Measurements from ENCODE around the gene CPA1.
A peak's percentile ranks its signal among the peaks of the same experiment; 100 is the strongest.

CPA1 gene

DNA sequence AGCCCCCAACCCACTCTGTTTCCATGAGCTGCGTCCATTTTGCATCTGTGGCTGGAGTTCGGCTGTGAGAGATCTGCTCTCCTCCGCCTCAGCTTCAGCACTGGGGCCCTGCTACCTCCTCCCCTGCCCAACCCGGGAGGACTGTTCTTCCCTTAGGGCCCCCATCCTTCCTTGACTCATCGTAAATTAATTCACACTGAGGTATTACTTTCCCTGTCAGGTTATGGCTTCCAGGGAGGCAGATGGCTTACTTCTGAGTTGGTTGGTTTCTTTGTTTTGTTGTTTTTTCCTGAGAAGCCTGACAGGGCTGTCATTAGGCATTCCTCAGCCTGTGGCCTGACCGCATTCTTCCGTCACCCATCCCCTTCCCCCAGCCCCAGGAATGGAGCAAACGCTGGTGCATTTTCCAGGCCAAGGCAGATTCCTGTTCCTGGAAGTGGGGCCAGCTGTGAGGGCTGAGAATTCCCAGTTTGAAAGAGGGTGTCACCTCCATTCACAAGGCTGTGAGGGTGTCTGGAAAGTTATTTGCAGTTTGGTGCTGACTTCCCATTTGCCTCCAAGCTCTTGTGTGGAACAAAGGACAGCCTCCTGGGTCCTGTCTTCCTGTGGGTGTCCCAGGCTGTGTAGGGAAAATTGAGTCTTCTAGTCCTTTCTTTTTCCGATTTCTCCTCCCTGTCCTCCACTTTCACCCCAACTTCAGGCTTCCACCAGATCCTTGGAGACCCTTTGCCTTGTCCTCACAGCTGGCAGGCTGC is 24.0 kb upstream of the CPA1 start:
- DNase-seq (ENCODE audit: low read depth), result peak; percentile 93

DNA sequence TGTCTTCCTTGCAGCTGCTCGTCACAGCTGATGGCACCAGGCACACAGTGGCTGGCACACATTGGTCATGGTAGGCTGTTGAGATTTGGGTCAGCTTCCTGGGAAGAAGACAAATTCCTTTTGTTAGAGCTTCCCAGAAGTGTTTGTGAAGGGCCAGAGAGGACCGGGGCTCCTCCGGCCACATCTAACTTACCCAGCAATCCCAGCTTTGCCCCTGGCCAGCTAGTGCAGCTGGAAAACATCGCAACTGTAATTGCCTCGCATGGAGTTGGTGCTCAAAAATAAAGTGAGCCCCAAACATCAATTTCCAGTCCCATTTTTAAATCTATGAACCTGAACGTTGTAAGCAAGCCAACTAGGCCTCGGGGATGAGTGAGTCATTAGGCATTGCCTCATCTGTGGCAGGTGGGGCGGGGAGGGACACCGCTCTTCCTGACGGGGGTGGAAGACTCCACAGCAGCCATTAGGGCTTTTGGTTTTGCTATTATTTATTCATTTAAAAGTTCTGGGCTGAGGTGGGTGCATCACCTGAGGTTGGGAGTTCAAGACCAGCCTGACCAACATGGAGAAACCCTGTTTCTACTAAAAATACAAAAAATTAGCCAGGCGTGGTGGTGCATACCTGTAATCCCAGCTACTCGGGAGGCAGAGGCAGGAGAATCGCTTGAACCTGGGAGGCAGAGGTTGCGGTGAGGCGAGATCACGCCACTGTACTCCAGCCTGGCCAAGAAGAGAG is 23.2 kb upstream of the CPA1 start:
- DNase-seq (ENCODE audit: low read depth), result peak; percentile 95

DNA sequence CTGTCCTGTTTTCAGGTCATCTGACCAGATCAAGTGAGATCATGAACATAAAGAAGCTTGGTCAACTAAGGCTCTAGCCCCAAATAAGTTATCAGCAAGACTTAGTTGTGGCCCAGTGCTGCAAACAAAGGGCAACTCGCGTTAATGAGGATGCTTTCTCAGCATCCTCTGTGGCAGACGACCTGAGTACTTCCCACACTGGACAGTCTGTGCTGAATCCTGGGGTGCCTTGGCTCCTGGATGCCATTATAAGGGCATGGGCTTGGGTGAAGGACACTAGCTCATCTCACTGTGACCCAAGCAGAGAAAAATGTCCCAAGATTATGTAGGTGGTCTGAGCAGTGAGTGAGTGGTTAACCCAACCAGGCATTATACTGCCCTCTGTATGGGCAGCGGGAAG is 21.8 kb upstream of the CPA1 start:
- no peak for DNase-seq (ENCODE audit: low read depth)

DNA sequence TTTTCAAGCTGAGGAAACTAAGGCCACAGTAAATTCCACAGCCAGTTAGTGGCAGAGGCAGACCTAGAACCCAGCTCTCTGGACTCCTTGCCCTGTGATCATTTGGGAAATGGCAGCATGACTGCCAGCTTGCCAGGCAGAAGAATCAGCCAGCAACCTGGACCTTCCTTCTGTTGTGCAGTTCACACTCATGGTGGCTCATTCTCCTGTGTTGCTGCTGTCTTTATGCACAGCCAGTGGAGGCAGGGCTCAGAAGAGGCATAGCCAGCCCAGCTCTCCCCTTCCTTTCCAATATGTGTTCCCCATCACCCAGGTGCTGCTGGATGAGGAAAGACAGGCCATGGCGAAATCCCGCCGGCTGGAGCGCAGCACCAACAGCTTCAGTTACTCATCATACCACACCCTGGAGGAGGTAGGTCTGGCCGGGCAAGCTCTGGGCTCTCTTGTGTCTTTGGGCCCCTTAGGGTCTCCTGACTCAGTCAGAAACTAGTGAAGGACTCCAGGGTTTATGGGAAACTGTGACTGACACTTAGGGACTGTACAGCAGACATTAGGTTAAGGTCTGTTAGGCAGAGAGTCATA is 20.9 kb upstream of the CPA1 start:
- no peak for DNase-seq (ENCODE audit: low read depth)

DNA sequence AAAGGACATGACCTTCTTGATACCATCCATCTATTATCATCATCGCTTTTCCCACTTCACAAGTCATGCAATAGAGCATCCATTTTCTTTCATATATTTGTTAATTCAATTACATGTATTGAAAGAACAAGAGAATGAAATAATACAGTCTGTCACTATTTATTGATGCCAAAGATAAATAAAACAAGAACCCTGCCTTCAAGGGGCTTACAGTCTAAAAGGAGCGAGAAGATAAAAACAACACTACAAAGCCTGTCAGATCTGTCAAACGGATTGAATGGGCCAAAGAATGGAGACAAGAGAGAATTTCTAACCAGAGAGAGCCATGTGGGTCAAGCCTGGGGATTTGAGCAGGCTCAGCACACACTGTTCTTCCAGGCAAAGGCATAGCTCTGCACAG is 19.8 kb upstream of the CPA1 start:
- DNase-seq (ENCODE audit: low read depth), result no peak

DNA sequence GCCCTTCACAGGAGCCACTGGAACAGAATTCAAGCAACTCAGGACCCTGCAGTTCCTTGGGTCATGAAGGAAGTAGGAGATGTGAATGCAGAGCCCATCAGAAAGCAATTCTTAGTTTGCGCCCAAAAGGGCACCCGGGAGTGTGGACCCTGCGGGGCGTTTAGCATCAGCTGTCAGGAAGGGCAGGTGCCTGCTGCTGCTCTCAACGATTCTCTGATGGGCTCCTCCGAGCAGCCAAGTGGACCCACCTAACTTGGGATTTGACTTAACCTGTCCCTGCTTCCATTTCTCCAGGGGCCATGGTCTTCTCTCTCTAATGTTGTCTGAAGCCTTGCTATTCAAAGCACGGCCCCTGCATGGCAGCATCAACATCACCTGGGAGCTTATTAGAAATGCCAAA is 18.6 kb upstream of the CPA1 start:
- DNase-seq (ENCODE audit: low read depth), result no peak

DNA sequence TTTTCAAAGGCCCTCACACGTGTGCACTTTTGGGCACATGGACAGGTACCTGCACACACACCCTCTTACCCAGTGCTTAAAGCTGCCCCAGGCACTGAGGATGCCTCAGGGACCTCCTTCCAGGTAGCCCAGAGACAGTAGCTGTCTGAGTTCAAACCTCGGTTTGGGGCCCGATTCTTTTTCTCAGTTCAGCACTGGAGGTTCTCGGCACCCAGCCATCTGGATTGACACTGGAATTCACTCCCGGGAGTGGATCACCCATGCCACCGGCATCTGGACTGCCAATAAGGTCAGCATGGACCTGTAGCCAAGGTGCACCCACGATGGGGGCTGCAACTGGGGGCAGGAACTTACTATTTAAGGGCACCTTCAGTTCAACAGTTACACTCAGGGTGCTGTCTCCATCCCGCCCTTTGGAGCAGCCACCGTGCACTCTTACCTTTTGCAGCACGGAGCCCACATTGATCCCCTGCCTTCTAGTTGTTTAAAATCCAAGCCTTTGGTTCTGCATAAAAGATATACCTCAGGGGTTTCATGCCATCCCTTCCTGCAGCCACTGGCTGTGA is 18.0 kb upstream of the CPA1 start:
- no peak for DNase-seq (ENCODE audit: low read depth)

DNA sequence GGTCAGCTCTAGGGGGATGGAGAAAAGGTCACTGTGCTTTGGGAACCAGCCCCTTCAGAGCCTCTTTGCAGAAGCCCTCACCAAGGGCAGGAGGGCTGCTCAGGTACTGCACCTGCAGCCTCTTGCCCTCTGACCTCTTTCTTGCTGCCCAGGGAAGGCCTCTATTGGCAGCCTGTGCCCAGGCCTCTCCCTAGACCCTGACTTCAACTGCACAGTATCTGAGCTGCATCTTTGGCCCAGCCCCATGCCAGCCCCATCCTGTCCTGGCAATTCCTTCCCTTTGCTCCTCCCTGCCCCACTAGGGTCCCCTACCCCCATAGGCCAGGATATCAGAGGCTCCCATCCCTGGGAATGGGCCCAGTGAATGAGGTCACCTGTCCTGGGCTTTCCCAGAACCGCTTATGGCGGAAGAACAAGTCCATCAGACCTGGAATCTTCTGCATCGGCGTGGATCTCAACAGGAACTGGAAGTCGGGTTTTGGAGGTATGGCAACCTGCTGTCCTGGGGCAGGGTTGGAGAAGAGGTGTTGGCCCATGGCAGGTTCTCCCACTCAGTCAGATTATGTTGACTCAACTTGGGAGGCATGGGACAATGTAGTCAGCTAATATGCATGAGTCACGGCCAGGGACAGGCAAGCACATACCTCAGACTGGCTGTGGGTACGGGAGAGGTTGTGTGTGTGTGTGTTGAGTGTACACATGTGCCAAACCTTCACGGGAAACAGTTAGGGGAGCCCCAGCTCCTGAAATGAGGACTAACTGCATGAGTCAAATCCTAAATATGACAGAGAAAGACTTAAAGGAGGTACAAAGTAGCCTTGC is 17.1 kb upstream of the CPA1 start:
- peak; percentile 96 for DNase-seq (ENCODE audit: low read depth)

DNA sequence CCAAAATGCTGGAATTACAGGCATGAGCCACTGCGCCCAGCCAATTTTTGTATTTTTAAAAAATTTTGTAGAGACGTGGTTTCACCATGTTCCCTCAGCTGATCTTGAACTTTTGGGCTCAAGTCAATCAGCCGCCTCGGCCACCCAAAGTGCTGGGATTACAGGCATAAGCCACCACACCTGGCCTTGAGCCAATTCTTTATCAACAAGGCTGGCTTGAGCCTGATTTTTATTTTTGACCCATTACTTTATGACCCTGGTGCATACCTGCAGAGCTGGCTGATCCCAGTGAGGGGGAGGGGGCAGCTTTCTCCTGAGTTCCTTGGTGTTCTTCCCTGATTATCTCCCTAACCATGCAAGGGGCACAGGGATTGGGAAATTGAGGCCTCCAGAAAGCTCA is 15.8 kb upstream of the CPA1 start:
- no peak for DNase-seq (ENCODE audit: low read depth)

DNA sequence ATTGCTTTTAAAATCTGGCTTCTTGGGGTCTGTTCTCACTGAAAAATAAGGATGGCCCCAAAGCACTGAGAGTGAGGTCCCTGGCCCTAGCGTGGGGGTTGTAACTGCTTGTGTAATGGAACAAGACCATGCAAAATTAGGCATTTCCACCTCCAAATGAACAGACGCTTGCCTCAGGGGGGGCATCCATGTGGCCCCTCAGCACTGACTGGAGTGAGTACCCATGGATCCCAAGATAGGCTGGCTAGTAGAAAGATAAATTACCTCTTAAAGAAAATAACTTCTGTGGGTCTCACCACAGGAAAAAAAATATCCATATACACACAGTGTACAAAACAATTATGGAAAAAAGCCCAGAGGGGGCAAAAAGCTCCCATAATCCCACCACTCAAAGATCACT is 15.2 kb upstream of the CPA1 start:
- no peak for DNase-seq (ENCODE audit: low read depth)

DNA sequence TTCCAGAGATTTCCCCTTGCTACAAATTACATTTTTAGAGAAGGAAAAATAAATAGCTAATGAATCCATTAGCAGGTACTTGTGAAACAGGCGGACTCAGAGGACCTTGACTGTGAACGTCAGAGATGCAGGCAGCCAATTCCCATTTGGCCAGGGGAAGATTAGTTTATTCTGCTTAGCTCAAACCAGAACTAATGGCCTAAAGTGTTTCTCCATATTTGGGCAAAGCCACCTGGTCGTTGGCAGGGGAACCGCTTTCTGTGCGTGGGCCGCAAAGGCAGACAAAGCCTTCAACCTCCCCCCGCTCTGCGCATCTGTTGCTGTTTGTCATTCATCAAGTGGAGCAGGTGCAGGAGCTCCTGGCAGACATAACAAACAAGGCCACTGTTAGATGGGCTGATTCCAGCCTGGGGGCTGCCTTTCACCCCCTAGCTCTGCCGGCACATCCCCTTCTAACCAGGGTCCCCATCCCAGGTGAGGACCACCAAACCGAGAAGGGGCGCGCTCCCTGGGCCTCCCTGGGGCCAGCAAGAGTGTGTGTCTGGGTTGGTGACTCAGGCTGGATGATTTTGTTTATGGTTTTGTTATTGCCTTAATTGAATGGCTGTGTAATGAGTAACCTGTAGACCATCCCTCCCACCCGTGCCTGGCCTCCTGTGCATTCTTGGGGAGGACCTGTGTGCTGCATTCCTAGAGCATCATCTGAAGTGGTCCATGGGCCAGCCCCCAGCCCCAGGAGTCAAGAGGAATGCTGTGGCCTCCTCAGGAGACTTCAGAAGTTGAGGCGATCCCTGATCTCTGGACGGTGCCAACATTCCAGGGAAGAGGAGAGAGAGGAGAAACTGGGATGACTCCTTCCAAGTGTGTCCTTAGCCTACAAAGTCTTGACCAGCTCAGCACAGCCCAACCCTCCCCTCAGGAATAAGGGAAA is 14.5 kb upstream of the CPA1 start:
- DNase-seq (ENCODE audit: low read depth), result peak; percentile 70

DNA sequence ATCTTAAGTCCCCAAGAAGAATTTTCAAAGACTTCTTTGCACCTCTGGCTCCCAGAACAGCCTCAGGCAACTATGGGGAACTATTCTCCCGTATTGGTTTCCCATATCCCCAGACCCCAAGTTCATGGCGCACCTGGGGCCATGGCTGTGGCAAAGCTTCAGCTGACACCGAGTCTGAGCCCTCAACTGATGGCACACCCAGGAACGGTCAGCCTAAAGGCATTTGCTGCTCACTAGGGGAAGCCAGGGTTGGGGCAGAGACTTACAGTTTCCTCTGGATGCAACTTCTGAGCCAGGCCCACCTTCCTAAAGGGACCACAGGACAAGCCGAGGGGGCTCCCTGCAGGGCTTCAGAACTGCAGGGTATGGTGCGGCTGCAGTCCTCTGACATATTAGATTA is 13.7 kb upstream of the CPA1 start:
- DNase-seq (ENCODE audit: low read depth), result no peak

DNA sequence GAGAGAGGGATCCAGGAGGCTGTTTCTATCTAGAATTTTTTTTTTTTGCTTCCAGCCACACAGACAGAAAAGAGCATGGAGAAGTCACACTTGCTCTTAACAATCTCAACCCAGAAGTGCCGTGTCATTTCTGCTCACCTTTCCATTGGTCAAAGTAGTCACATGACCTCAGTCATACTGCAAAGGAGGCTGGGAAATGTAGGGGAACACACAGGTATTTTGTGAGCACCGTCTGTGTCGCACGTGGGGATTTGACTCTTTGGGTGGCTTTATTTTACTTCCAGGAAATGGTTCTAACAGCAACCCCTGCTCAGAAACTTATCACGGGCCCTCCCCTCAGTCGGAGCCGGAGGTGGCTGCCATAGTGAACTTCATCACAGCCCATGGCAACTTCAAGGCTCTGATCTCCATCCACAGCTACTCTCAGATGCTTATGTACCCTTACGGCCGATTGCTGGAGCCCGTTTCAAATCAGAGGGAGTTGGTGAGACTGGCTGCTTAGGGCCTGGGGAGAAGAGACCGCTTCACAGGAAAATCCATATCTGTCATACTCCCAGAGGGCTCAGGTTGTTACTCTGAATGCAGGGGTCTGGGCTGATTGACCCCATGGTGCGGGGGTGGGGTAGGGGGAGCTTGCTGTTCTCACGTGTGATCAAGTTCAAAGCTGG is 13.1 kb upstream of the CPA1 start:
- DNase-seq (ENCODE audit: low read depth), result no peak

DNA sequence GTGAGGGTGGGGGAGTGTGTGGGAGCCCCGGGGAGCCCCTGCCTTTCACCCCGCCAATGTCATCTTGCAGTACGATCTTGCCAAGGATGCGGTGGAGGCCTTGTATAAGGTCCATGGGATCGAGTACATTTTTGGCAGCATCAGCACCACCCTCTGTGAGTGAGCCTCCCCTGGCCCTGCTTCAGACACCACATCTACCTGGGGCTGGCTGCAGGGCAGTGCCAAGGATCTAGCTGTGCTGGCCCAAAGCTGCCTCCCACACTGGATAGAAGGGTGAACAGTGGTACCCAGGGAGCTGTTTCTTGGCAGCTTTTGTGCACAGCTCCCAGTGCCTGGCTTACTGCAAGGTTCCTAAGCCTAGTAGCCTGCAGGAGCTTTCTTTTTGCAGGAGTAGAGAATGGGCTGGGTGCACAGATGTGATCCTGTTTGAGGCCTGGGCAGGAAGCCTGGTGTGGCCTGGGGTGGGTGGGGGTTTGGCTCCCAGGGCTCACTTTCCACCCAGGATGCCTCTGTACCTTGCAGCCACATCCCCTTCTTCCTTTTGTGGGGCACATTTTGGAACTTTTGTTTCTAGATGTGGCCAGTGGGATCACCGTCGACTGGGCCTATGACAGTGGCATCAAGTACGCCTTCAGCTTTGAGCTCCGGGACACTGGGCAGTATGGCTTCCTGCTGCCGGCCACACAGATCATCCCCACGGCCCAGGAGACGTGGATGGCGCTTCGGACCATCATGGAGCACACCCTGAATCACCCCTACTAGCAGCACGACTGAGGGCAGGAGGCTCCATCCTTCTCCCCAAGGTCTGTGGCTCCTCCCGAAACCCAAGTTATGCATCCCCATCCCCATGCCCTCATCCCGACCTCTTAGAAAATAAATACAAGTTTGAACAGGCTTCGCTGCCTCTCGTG is 12.2 kb upstream of the CPA1 start:
- no peak for DNase-seq (ENCODE audit: low read depth)

DNA sequence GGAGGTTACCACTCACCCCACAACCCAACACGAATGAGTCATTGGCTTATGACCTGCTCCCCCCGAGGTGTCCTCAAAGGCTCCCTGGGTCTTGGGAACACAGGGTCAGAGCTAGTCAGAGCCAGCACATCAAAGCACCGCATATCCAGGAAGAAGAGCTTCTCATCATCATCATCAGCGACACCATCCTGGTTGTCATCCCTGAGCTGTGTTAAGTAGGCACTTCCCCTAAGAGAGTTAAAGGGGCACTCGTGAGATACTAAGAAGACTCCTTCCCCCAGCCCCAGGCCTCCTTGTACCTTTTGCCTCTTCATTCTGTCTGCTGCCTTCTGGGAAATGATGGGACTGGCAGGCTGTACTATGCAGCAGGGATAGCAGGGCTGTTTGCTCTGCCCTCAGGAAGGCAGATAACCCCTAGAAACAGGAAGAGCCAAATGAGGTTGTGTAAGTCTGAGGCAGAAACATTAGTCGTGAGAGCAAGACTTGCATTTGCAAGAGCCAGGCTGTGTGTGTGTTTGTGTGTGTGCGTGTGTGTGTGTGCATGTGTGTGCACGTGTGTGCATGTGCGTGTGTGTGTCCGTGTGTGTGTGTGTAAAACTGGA is 11.1 kb upstream of the CPA1 start:
- peak; percentile 95 for DNase-seq (ENCODE audit: low read depth)

DNA sequence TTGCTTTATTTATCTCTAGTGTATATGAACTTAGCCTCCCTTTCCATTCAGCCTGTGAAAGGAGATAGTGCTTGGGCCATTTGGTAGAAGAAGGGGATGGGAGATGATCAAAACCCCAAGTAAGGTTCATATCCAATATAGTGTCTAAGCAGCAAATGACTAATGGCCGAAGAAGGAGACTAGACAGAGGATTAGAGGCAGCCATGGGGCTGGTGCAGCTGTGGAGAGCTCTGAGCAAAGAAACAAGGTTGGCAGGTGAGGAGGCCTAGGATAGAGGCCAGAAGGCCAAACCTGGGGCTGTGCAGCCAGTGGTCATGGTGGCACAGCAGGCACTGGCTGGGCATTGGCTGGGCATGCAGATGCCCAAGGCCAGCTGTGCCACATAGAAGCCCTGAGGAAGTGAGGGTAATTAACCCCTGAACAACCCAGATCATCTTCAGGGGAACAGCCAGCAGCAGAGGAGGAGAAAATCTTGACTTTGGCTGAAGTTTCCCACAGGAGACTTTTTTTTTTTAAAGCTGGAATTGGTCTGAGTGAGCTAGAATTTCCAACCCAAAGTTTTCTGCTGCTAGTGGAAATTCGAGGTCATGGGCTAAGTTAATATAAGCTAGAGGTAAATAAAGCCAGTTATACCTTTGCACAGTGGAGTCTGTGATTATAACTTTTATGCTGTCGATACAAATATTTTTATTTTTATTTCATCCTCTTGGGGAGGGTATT is 10.3 kb upstream of the CPA1 start:
- peak; percentile 75 for DNase-seq (ENCODE audit: low read depth)

DNA sequence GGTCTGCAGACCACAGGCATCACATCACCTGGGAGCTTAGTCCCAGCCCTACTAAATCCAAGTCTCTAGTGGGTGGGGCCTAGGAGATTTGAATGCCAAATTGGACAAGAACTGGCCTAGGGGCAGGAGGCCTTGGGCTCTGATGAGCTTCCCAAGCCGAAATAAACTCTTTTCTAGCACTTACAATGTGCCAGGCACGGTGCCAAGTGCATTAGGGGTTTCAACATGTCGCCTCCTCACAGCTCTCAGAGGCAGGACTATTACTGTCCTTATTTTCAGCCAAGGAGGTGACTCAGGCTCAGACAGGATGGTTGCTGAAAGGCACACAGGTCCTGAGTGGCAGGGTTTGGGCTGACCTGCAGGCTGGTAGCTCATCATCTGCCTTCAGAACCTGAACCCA is 9.2 kb upstream of the CPA1 start:
- DNase-seq (ENCODE audit: low read depth), result peak; percentile 57

DNA sequence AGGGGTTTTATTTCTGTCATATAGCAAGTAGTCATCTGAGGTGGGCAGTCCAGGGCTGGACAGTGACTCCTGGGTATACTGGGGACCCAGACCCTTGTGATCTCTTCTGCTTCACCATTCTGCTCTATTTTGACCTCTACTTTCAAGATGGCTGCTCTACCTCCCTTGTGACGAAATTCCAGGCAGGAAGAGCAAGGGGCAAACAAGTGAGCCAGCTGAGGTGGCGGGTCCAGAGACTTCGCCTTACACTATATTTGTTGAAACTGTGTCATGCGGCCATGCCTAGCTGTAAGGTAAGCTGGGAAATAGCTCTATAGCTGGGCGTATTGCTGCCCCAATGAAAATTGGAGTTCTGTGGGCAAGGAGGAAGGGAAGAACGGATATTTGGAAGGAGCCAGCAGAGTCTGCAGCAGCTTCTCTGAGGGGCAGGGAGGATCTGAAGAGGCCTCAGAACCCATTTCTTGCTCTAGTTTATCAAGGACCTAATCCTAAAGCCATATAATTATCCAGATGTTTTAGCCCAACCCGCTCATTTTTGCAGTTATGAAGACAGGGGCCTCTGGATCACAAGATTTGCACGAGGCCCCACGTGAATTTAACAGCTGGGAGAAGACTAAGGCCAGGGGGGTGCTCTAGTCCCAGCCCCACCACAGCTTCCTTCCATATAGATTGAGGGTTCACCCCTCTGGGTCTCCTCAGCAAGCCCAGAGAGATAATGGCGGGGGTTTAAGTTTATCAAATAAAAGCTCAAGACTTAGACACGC is 7.7 kb upstream of the CPA1 start:
- DNase-seq (ENCODE audit: low read depth), result no peak

All from iris pigment epithelial cell (primary cell).